Measurements from ENCODE around the gene OTUB2. TPM values are rescaled to one million over a fixed set of nuclear protein-coding genes. Genes with fewer than 3 reads are reported as not detected.

The OTUB2 gene
- polyA plus RNA-seq, 1 of the 3 experiments (the other 2 are of a cell fraction) = 1.4 TPM

DNA sequence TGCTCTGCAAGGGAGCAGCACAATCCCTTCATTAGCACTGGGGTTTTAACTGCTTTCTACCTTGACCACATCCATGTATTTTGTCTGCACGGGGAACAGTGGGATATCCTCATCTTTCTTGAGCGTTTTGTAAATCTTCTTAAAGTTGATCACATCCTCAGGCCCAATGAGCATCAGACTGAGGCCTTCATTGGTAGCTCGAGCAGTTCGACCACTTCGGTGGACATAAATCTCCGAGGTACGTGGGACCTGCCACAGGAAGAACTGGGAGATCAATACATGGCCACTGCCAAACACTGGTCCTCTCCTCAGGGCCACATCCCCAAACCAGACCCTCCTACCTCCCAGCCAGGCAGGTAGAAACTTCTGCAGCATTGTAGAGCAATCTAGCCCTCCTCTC lies 28.8 kb downstream of the OTUB2 start:
- no peak overlapping the region for H2AFZ ChIP-seq (ENCODE audit: low read depth)
- H3K9me3 ChIP-seq = no peaks in the 10 kb centered on the region
- 90% methylated on average over 7 of the region's 7 CpGs for WGBS (ENCODE audit: low lambda C conversion rate)
- no peak overlapping the region for H3K27ac ChIP-seq (ENCODE audit: low read depth in 2 of 2, low read length in 1 of 2)
- H4K20me1 ChIP-seq (ENCODE audit: insufficient read depth) = 0 out of 2 replicates have a peak, but pooled peaks cover 8% of the 10 kb centered on the region
- TF ChIP-seq, protein P1, sequence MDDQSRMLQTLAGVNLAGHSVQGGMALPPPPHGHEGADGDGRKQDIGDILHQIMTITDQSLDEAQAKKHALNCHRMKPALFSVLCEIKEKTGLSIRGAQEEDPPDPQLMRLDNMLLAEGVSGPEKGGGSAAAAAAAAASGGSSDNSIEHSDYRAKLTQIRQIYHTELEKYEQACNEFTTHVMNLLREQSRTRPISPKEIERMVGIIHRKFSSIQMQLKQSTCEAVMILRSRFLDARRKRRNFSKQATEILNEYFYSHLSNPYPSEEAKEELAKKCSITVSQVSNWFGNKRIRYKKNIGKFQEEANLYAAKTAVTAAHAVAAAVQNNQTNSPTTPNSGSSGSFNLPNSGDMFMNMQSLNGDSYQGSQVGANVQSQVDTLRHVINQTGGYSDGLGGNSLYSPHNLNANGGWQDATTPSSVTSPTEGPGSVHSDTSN (IDR thresholded peaks at IDR 0.05) = no peak
- TF ChIP-seq MAX (IDR thresholded peaks at IDR 0.05; ENCODE audit: low read depth) (no peak), SIN3A (IDR thresholded peaks at IDR 0.05; ENCODE audit: borderline replicate concordance, low read depth, low read length) (no peak), RAD21 (IDR thresholded peaks at IDR 0.05; ENCODE audit: low read length) (no peak), ELF1 (IDR thresholded peaks at IDR 0.05) (no peak), TAF1 (IDR thresholded peaks at IDR 0.05; ENCODE audit: borderline replicate concordance, low read depth, low read length) (no peak), FOXJ3 (CRISPR knock-in tag; IDR thresholded peaks at IDR 0.05) (no peak), RXRA (IDR thresholded peaks at IDR 0.05; ENCODE audit: borderline replicate concordance, low read depth) (no peak), JUND (IDR thresholded peaks at IDR 0.05) (no peak), CHD2 (IDR thresholded peaks at IDR 0.05; ENCODE audit: low read length, partially characterized antibody) (no peak), NRF1 (IDR thresholded peaks at IDR 0.05; ENCODE audit: low read depth, low read length) (no peak), MXI1 (IDR thresholded peaks at IDR 0.05; ENCODE audit: low read depth, low read length) (no peak), FOXM1 (IDR thresholded peaks at IDR 0.05; ENCODE audit: low read depth) (no peak), POLR2AphosphoS5 (IDR thresholded peaks at IDR 0.05; ENCODE audit: low read depth, low read length) (no peak), EZH2phosphoT487 (IDR thresholded peaks at IDR 0.05; ENCODE audit: borderline replicate concordance, low read depth) (no peak)
- TF ChIP-seq, protein P2, sequence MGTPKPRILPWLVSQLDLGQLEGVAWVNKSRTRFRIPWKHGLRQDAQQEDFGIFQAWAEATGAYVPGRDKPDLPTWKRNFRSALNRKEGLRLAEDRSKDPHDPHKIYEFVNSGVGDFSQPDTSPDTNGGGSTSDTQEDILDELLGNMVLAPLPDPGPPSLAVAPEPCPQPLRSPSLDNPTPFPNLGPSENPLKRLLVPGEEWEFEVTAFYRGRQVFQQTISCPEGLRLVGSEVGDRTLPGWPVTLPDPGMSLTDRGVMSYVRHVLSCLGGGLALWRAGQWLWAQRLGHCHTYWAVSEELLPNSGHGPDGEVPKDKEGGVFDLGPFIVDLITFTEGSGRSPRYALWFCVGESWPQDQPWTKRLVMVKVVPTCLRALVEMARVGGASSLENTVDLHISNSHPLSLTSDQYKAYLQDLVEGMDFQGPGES (IDR thresholded peaks at IDR 0.05; ENCODE audit: low read depth, low read length) = no peak
- TF ChIP-seq, protein P3, sequence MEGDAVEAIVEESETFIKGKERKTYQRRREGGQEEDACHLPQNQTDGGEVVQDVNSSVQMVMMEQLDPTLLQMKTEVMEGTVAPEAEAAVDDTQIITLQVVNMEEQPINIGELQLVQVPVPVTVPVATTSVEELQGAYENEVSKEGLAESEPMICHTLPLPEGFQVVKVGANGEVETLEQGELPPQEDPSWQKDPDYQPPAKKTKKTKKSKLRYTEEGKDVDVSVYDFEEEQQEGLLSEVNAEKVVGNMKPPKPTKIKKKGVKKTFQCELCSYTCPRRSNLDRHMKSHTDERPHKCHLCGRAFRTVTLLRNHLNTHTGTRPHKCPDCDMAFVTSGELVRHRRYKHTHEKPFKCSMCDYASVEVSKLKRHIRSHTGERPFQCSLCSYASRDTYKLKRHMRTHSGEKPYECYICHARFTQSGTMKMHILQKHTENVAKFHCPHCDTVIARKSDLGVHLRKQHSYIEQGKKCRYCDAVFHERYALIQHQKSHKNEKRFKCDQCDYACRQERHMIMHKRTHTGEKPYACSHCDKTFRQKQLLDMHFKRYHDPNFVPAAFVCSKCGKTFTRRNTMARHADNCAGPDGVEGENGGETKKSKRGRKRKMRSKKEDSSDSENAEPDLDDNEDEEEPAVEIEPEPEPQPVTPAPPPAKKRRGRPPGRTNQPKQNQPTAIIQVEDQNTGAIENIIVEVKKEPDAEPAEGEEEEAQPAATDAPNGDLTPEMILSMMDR (IDR thresholded peaks at IDR 0.05) = no peak
- H3F3A ChIP-seq (replicated peaks; ENCODE audit: insufficient read depth) = no peaks in the 10 kb centered on the region
- no peak overlapping the region for H3K4me2 ChIP-seq
- ChIA-PET POLR2A (no interaction called here), CTCF (interaction anchor here (0.5 to 8.3 kb wide), 4 partner anchors 19 to 152 kb away, joined by 3 to 100 read pairs (median 6); no protein-coding TSS in a partner anchor)
- H3K4me1 ChIP-seq (ENCODE audit: control insufficient read depth in 1 of 2, insufficient read depth in 2 of 2, low read depth in 1 of 2, low read length in 1 of 2) = peaks cover 0 to 6% of the 10 kb centered on the region in 2 experiments; a peak in 1 of 4 replicates
- DNase-seq = no peak
- no peak overlapping the region for H3K4me3 ChIP-seq (ENCODE audit: low read depth in 2 of 2, low read length in 1 of 2)
- H3K27me3 ChIP-seq (ENCODE audit: insufficient read depth) = no peaks in the 10 kb centered on the region
- no peak overlapping the region for H3K9ac ChIP-seq
- peaks cover 54 to 93% of the 10 kb centered on the region in 2 experiments for H3K36me3 ChIP-seq (replicated peaks in 1 of 2; ENCODE audit: control insufficient read depth in 1 of 2, insufficient read depth in 2 of 2, low read length in 1 of 2)
- no peaks in the 10 kb centered on the region for H3K9me2 ChIP-seq
- H3K79me2 ChIP-seq (ENCODE audit: insufficient read depth) = peaks cover 13% of the 10 kb centered on the region; the same call in 1 of the 2 replicates
